H1 (cell line): Measurements from ENCODE around the gene ZNF423. TPM values are rescaled to one million over a fixed set of nuclear protein-coding genes. Genes with fewer than 3 reads are reported as not detected.

Experiments used
- CTCF ChIA-PET: fragments of 300-600 bp; sonication (Branson Sonifier 250); formaldehyde crosslinking; loops from one replicate; lab custom pipeline; 2021; ENCODE audit not compliant: partially characterized antibody; lab: Charles Lee
- POLR2A ChIA-PET: fragments of 300-600 bp; sonication (Branson Sonifier 250); formaldehyde crosslinking; loops from one replicate; lab custom pipeline; 2021; ENCODE audit warnings: inconsistent platforms; ENCODE audit not compliant: partially characterized antibody; lab: Charles Lee
- DNase-seq, 2 experiments: peaks; one replicate each; pipeline versions ENCODE4 v3.0.0 to v3.0.0-alpha.2; 2010 to 2022; ENCODE audit warnings: low spot score in 2 of 2, low read depth in 1 of 2, mixed read lengths in 1 of 2
- FAIRE-seq: peaks from 2 replicates; lab custom pipeline; 2011; peaks lifted over from hg19 to GRCh38; lab: Jason Lieb, UNC
- H2AFZ ChIP-seq: 2 replicates; pipeline ENCODE4 v1.8.1; 2012; ENCODE audit warnings: low read length, inconsistent platforms
- H2AK5ac ChIP-seq: 2 replicates; pipeline ENCODE4 v1.6.1; 2013; ENCODE audit warnings: low read depth, low read length
- H2BK120ac ChIP-seq: replicated peaks from 2 replicates; pipeline ENCODE3; 2013; ENCODE audit warnings: low read depth, low read length, inconsistent platforms
- H2BK12ac ChIP-seq: 2 replicates; pipeline ENCODE4 v1.6.1; 2013; ENCODE audit warnings: low read depth, low read length
- H2BK15ac ChIP-seq: 2 replicates; pipeline ENCODE4 v1.6.1; 2013; ENCODE audit warnings: low read length
- H2BK20ac ChIP-seq: 2 replicates; pipeline ENCODE4 v1.6.1; 2013; ENCODE audit warnings: low read length
- H2BK5ac ChIP-seq: 2 replicates; pipeline ENCODE4 v1.6.1; 2013; ENCODE audit warnings: low read depth, low read length
- H3K14ac ChIP-seq: 2 replicates; pipeline ENCODE4 v1.6.1; 2013; ENCODE audit warnings: inconsistent platforms; ENCODE audit not compliant: insufficient read length
- H3K18ac ChIP-seq: 2 replicates; pipeline ENCODE4 v1.6.1; 2013; ENCODE audit warnings: low read length; ENCODE audit errors: extremely low read depth
- H3K23ac ChIP-seq: 2 replicates; pipeline ENCODE4 v1.6.1; 2013; ENCODE audit warnings: inconsistent platforms; ENCODE audit not compliant: insufficient read length
- H3K23me2 ChIP-seq: 2 replicates; pipeline ENCODE4 v1.6.1; 2013; ENCODE audit warnings: low read depth, low read length
- H3K27ac ChIP-seq: 2 replicates; pipeline ENCODE4 v1.6.1; 2011; ENCODE audit warnings: low read depth, low read length, inconsistent platforms
- H3K27me3 ChIP-seq, 4 experiments: replicated peaks in 1 of 4; 1 replicate in 1 of 4; 2 replicates in 3 of 4; pipeline versions ENCODE4 v1.6.1 to v1.8.1; 2011 to 2013; ENCODE audit warnings: low read length in 3 of 4, mild to moderate bottlenecking in 3 of 4, inconsistent platforms in 2 of 4, mixed read lengths in 2 of 4, moderate library complexity in 1 of 4; ENCODE audit not compliant: control insufficient read depth in 3 of 4, insufficient read depth in 3 of 4; ENCODE audit errors: extremely low read depth in 1 of 4
- H3K36me3 ChIP-seq, 4 experiments: 2 replicates each; pipeline versions ENCODE4 v1.6.1 to v1.8.1; 2011 to 2013; ENCODE audit warnings: mild to moderate bottlenecking in 4 of 4, low read length in 3 of 4, moderate library complexity in 2 of 4, control low read depth in 1 of 4, inconsistent platforms in 1 of 4; ENCODE audit not compliant: insufficient read depth in 4 of 4, control insufficient read depth in 2 of 4
- H3K4ac ChIP-seq: replicated peaks from 2 replicates; pipeline ENCODE3; 2013; ENCODE audit warnings: low read length, low read depth, mixed read lengths, inconsistent platforms; ENCODE audit not compliant: insufficient read length
- H3K4me1 ChIP-seq, 4 experiments: replicated peaks in 1 of 4; 1 replicate in 1 of 4; 2 replicates in 3 of 4; pipeline versions ENCODE4 v1.6.1 to v1.8.1; 2011 to 2013; ENCODE audit warnings: low read length in 3 of 4, inconsistent platforms in 2 of 4, mixed read lengths in 1 of 4; ENCODE audit not compliant: insufficient read depth in 4 of 4, control insufficient read depth in 3 of 4
- H3K4me2 ChIP-seq, 2 experiments: 2 replicates each; pipeline versions ENCODE4 v1.6.1 to v1.8.1; 2011 to 2013; ENCODE audit warnings: low read depth in 2 of 2, low read length in 2 of 2, control low read depth in 1 of 2, inconsistent platforms in 1 of 2, mild to moderate bottlenecking in 1 of 2; ENCODE audit not compliant: insufficient read depth in 1 of 2
- H3K4me3 ChIP-seq, 4 experiments: fragments of 200-600, 300-600 bp in 1 of 4; sonication (generic), shearing (Covaris generic), sonication (Bioruptor Twin) in 1 of 4; 2 replicates each; pipeline versions ENCODE4 v1.5.1 to v1.8.1; 2011 to 2016; ENCODE audit warnings: low read length in 4 of 4, low read depth in 3 of 4, control low read depth in 2 of 4, inconsistent platforms in 2 of 4, mild to moderate bottlenecking in 2 of 4, mixed read lengths in 1 of 4, moderate library complexity in 1 of 4; ENCODE audit not compliant: insufficient read depth in 2 of 4; ENCODE audit errors: extremely low read depth in 1 of 4
- H3K56ac ChIP-seq: replicated peaks from 2 replicates; pipeline ENCODE3; 2013; ENCODE audit warnings: low read depth, mild to moderate bottlenecking, mixed read lengths, low read length, inconsistent platforms; ENCODE audit not compliant: insufficient read length
- H3K79me1 ChIP-seq: 2 replicates; pipeline ENCODE4 v1.6.1; 2013; ENCODE audit warnings: low read depth, low read length, control low read depth
- H3K79me2 ChIP-seq, 2 experiments: 2 replicates each; pipeline versions ENCODE4 v1.6.1 to v1.8.1; 2012 to 2013; ENCODE audit warnings: low read length in 2 of 2, mild to moderate bottlenecking in 2 of 2, inconsistent platforms in 1 of 2; ENCODE audit not compliant: insufficient read depth in 2 of 2, control insufficient read depth in 1 of 2
- H3K9ac ChIP-seq, 4 experiments: replicated peaks in 1 of 4; 1 replicate in 1 of 4; 2 replicates in 3 of 4; pipeline versions ENCODE4 v1.6.1 to v1.8.1; 2011 to 2013; ENCODE audit warnings: low read depth in 3 of 4, low read length in 3 of 4, control low read depth in 2 of 4, mild to moderate bottlenecking in 2 of 4, moderate library complexity in 2 of 4, inconsistent platforms in 1 of 4; ENCODE audit errors: extremely low read depth in 1 of 4
- H3K9me3 ChIP-seq, 2 experiments: 2 replicates each; pipeline versions ENCODE4 v1.6.1 to v1.8.1; 2012 to 2013; ENCODE audit warnings: mild to moderate bottlenecking in 2 of 2, moderate library complexity in 2 of 2, control low read depth in 1 of 2, inconsistent platforms in 1 of 2, low read depth in 1 of 2, low read length in 1 of 2, mixed read lengths in 1 of 2; ENCODE audit not compliant: insufficient read depth in 2 of 2
- H4K20me1 ChIP-seq, 2 experiments: replicated peaks in 1 of 2; 2 replicates each; pipeline versions ENCODE3 to v1.8.1; 2011 to 2013; ENCODE audit warnings: inconsistent platforms in 2 of 2, low read length in 2 of 2, mild to moderate bottlenecking in 1 of 2; ENCODE audit not compliant: insufficient read depth in 2 of 2, control insufficient read depth in 1 of 2
- H4K5ac ChIP-seq: 2 replicates; pipeline ENCODE4 v1.6.1; 2013; ENCODE audit warnings: low read length, low read depth, mixed read lengths, inconsistent platforms; ENCODE audit not compliant: insufficient read length
- H4K8ac ChIP-seq: 2 replicates; pipeline ENCODE4 v1.8.0; 2013; ENCODE audit warnings: mild to moderate bottlenecking, moderate library complexity, low read length, inconsistent platforms; ENCODE audit not compliant: insufficient read depth; ENCODE audit errors: extremely low read depth
- H4K91ac ChIP-seq: replicated peaks from 2 replicates; pipeline ENCODE3; 2013; ENCODE audit warnings: low read length, mixed read lengths, inconsistent platforms; ENCODE audit not compliant: insufficient read length
- CBX5 ChIP-seq: fragments of 300-800, 300-1000 bp; sonication (generic); IDR thresholded peaks from 2 replicates; pipeline ENCODE4 v1.7.1; 2016; ENCODE audit warnings: antibody characterized with exemption, low read length, low read depth
- CEBPB ChIP-seq: IDR thresholded peaks from 2 replicates; pipeline ENCODE4 v1.6.1; 2012; ENCODE audit warnings: low read depth, low read length
- EZH2 ChIP-seq: fragments of 200-600 bp; sonication (generic); IDR thresholded peaks from 2 replicates; pipeline ENCODE4 v1.7.1; 2012; ENCODE audit warnings: low read depth, mild to moderate bottlenecking, moderate library complexity, low read length, inconsistent platforms; ENCODE audit not compliant: severe bottlenecking
- GTF2F1 ChIP-seq: IDR thresholded peaks from 2 replicates; pipeline ENCODE4 v1.6.1; 2012; ENCODE audit warnings: low read depth, low read length, improper control_type of control experiment, borderline replicate concordance
- JUN ChIP-seq: IDR thresholded peaks from 2 replicates; pipeline ENCODE4 v1.6.1; 2011; ENCODE audit warnings: low read depth, mild to moderate bottlenecking, improper control_type of control experiment, low read length
- JUND ChIP-seq: IDR thresholded peaks from 2 replicates; pipeline ENCODE4 v1.6.1; 2011; ENCODE audit warnings: mild to moderate bottlenecking, improper control_type of control experiment, low read length
- KDM4A ChIP-seq: IDR thresholded peaks from one replicate; pipeline ENCODE4 v1.7.1; 2012; ENCODE audit warnings: low read depth, mild to moderate bottlenecking, moderate library complexity, low read length, inconsistent platforms; ENCODE audit not compliant: severe bottlenecking
- KDM5A ChIP-seq: fragments of 200-600 bp; IDR thresholded peaks from 2 replicates; pipeline ENCODE4 v1.7.1; 2012; ENCODE audit warnings: mild to moderate bottlenecking, low read length, inconsistent platforms, mixed read lengths
- POU5F1 ChIP-seq: IDR thresholded peaks from 2 replicates; pipeline ENCODE4 v1.6.1; 2011; ENCODE audit warnings: low read depth, mild to moderate bottlenecking, low read length, moderate library complexity
- RFX5 ChIP-seq: IDR thresholded peaks from 2 replicates; pipeline ENCODE4 v1.6.1; 2011; ENCODE audit warnings: low read depth, low read length, improper control_type of control experiment, borderline replicate concordance
- RNF2 ChIP-seq: fragments of 200-900, 300-1000 bp; sonication (generic); IDR thresholded peaks from 2 replicates; pipeline ENCODE4 v1.7.1; 2016; ENCODE audit warnings: borderline replicate concordance, low read depth, mild to moderate bottlenecking, antibody characterized with exemption, low read length; ENCODE audit not compliant: poor library complexity, severe bottlenecking; ENCODE audit errors: missing control alignments
- SIX5 ChIP-seq: IDR thresholded peaks from 2 replicates; pipeline ENCODE4 v1.6.1; 2011; ENCODE audit warnings: mild to moderate bottlenecking, low read depth, low read length
- SP2 ChIP-seq: IDR thresholded peaks from 2 replicates; pipeline ENCODE4 v1.6.1; 2012; ENCODE audit warnings: mild to moderate bottlenecking, low read length, inconsistent platforms
- TAF1 ChIP-seq: IDR thresholded peaks from 2 replicates; pipeline ENCODE4 v1.6.1; 2011; ENCODE audit warnings: mild to moderate bottlenecking, low read depth, low read length
- TEAD4 ChIP-seq: IDR thresholded peaks from 2 replicates; pipeline ENCODE4 v1.6.1; 2012; ENCODE audit warnings: low read depth, low read length, inconsistent platforms, mixed read lengths
- WGBS, 2 experiments: shearing (Covaris generic) in 1 of 2; methylation state at CpG; one replicate each; pipeline versions ENCODE4 v1.1.6 to v1.1.7; 2013 to 2015; ENCODE audit warnings: low lambda C conversion rate in 2 of 2, mixed read lengths in 2 of 2, inconsistent platforms in 1 of 2, low coverage in 1 of 2, missing lambda C conversion rate in 1 of 2; ENCODE audit not compliant: insufficient replicate concordance in 2 of 2, insufficient coverage in 1 of 2, insufficient read length in 1 of 2; ENCODE audit errors: extremely low coverage in 1 of 2, missing lambda C conversion rate in 1 of 2; 5-methylcytosine and 5-hydroxymethylcytosine counted together
- polyA plus RNA-seq, 7 experiments: library from polyadenylated mRNA; depleted of rRNA in 3 of 7; stranded (reverse) in 5 of 7; unstranded in 2 of 7; fragments of >200 nt in 5 of 7; fragments of 200-250 nt in 2 of 7; gene quantifications; 1 replicate in 5 of 7; 2 replicates in 1 of 7; 4 replicates in 1 of 7; pipeline versions ENCODE4 v1.2.1 to v1.2.3, GENCODE V29; 2011 to 2013; ENCODE audit warnings: missing spikeins in 2 of 7, mixed read lengths in 2 of 7
- total RNA-seq: library from RNA; stranded (reverse); fragmentation: NEBNext Ultra II Directional; extraction: Animal tissue kit (Norgen Biotek cat#: 25700); gene quantifications from 2 replicates; pipeline ENCODE4 v1.2.1, GENCODE V29; 2021

The ZNF423 gene
- total and polyA plus RNA-seq, 2 of the 8 experiments (the other 6 are each of a cell fraction or from before 2014, with no cell fraction given) = 38.2 to 52.3 TPM

- H3K36me3 ChIP-seq = no peaks in the 10 kb centered on the region
- no peak overlapping the region for H3K18ac ChIP-seq
- no peaks in the 10 kb centered on the region for H3K9me3 ChIP-seq
- no peak for TF ChIP-seq JUN
- no peak for TF ChIP-seq SP2
- no peak for TF ChIP-seq RNF2
- no peak for TF ChIP-seq CBX5
- no peak for TF ChIP-seq SIX5
- TF ChIP-seq KDM5A = no peak
- TF ChIP-seq RFX5 = no peak
- TF ChIP-seq TAF1 = no peak
- no peak for TF ChIP-seq CEBPB
- no peak for TF ChIP-seq POU5F1
- TF ChIP-seq GTF2F1 = no peak
- TF ChIP-seq TEAD4 = no peak
- TF ChIP-seq EZH2 = no peak
- no peak for TF ChIP-seq KDM4A
- no peak for TF ChIP-seq JUND
- H4K8ac ChIP-seq = no peak overlapping the region; the same call in 1 of the 2 replicates
- peaks cover 4% of the 10 kb centered on the region for H3K79me1 ChIP-seq
- H3K9ac ChIP-seq = no peak overlapping the region
- H2BK5ac ChIP-seq = no peak overlapping the region
- H3K4me1 ChIP-seq = peaks cover 0 to 7% (median 5%) of the 10 kb centered on the region in 4 experiments; a peak in 5 of 7 replicates
- H3K23ac ChIP-seq = no peak overlapping the region
- H2AK5ac ChIP-seq = no peak overlapping the region
- H2BK20ac ChIP-seq = no peak overlapping the region
- H3K4ac ChIP-seq = no peak overlapping the region
- H3K14ac ChIP-seq = no peak overlapping the region
- H2AFZ ChIP-seq = no peak overlapping the region
- no peak overlapping the region for H3K27ac ChIP-seq
- no peak overlapping the region for H3K4me2 ChIP-seq
- H3K27me3 ChIP-seq = no peaks in the 10 kb centered on the region
- no peak overlapping the region for H4K5ac ChIP-seq
- H3K56ac ChIP-seq = no peak overlapping the region
- no peak overlapping the region for H3K4me3 ChIP-seq
- H4K91ac ChIP-seq = no peak overlapping the region
- ChIA-PET CTCF (interaction anchor here (0.7 to 13.1 kb wide), 13 partner anchors 10 to 372 kb away, joined by 3 to 165 read pairs (median 3); no protein-coding TSS in a partner anchor), POLR2A (interaction anchor here (1.1 kb wide), 1 partner anchor 42 kb away, joined by 3 read pairs; no protein-coding TSS in a partner anchor)
- H2BK15ac ChIP-seq = no peak overlapping the region
- H2BK120ac ChIP-seq = no peak overlapping the region
- H3K79me2 ChIP-seq = 0 out of 4 replicates have a peak, but pooled peaks cover 0 to 2% of the 10 kb centered on the region in 2 experiments
- 80% methylated on average over 6 of the region's 6 CpGs; no CpG with 5 or more reads in 1 of the 2 experiments for WGBS, 2 experiments
- no peak for DNase-seq
- no peak overlapping the region for H2BK12ac ChIP-seq
- H3K23me2 ChIP-seq = peaks cover 3% of the 10 kb centered on the region; the same call in 1 of the 2 replicates
- FAIRE-seq = no peak
- H4K20me1 ChIP-seq = peaks cover 0 to 3% of the 10 kb centered on the region in 2 experiments
Measured at GRCh38 chr16:49550666-49551065, 305.2 kb downstream of the ZNF423 start.
